AG09319 (cell line): ENCODE data around the gene PDZK1IP1.

Experiments
- DNase-seq: peaks from one replicate; pipeline ENCODE4 v3.0.0-alpha.2; 2010; ENCODE audit warnings: low read depth; ENCODE audit errors: extremely low read depth
- CTCF ChIP-seq: IDR thresholded peaks from 2 replicates; pipeline ENCODE4 v1.5.1; 2011; ENCODE audit warnings: low read depth, mild to moderate bottlenecking, inconsistent platforms, low read length, moderate library complexity

The PDZK1IP1 gene

GRCh38 chr1:47231301-47232186, 41.7 kb upstream of the PDZK1IP1 start:
- no peak for TF ChIP-seq CTCF
- DNase-seq = no peak

GRCh38 chr1:47230692-47231300, 41.0 kb upstream of the PDZK1IP1 start:
- TF ChIP-seq CTCF = no peak
- no peak for DNase-seq

- no peak for TF ChIP-seq CTCF
- no peak for DNase-seq
Observed at GRCh38 chr1:47229886-47230691, 40.3 kb upstream of the PDZK1IP1 start.

GRCh38 chr1:47229031-47229885, 39.4 kb upstream of the PDZK1IP1 start:
- DNase-seq = no peak
- TF ChIP-seq CTCF = no peak

- no peak for DNase-seq
- TF ChIP-seq CTCF = no peak
Observed at GRCh38 chr1:47228644-47229030, 38.8 kb upstream of the PDZK1IP1 start.

- no peak for DNase-seq
- TF ChIP-seq CTCF = no peak
Observed at GRCh38 chr1:47227341-47228232, 37.8 kb upstream of the PDZK1IP1 start.
